NCI-H187 (cell line): Measurements from ENCODE around the gene CA9.

Experiments
- DNase-seq, 2 experiments: peaks; one replicate each; lab custom pipeline; 2025; lab: John Stamatoyannopoulos, UW

Gene CA9

DNA sequence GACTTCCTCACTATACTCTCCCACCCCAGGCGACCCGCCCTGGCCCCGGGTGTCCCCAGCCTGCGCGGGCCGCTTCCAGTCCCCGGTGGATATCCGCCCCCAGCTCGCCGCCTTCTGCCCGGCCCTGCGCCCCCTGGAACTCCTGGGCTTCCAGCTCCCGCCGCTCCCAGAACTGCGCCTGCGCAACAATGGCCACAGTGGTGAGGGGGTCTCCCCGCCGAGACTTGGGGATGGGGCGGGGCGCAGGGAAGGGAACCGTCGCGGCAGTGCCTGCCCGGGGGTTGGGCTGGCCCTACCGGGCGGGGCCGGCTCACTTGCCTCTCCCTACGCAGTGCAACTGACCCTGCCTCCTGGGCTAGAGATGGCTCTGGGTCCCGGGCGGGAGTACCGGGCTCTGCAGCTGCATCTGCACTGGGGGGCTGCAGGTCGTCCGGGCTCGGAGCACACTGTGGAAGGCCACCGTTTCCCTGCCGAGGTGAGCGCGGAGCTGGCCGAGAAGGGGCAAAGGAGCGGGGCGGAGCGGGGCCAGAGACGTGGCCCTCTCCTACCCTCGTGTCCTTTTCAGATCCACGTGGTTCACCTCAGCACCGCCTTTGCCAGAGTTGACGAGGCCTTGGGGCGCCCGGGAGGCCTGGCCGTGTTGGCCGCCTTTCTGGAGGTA, 2.1 kb downstream of the CA9 start:
- no peak for DNase-seq

DNA sequence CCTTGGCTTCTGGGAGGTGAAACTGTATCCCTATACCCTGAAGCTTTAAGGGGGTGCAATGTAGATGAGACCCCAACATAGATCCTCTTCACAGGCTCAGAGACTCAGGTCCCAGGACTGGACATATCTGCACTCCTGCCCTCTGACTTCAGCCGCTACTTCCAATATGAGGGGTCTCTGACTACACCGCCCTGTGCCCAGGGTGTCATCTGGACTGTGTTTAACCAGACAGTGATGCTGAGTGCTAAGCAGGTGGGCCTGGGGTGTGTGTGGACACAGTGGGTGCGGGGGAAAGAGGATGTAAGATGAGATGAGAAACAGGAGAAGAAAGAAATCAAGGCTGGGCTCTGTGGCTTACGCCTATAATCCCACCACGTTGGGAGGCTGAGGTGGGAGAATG, 5.4 kb downstream of the CA9 start:
- no peak for DNase-seq

DNA sequence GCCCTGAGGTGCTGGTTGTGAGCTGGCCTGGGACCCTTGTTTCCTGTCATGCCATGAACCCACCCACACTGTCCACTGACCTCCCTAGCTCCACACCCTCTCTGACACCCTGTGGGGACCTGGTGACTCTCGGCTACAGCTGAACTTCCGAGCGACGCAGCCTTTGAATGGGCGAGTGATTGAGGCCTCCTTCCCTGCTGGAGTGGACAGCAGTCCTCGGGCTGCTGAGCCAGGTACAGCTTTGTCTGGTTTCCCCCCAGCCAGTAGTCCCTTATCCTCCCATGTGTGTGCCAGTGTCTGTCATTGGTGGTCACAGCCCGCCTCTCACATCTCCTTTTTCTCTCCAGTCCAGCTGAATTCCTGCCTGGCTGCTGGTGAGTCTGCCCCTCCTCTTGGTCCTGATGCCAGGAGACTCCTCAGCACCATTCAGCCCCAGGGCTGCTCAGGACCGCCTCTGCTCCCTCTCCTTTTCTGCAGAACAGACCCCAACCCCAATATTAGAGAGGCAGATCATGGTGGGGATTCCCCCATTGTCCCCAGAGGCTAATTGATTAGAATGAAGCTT, 6.1 kb downstream of the CA9 start:
- no peak for DNase-seq

DNA sequence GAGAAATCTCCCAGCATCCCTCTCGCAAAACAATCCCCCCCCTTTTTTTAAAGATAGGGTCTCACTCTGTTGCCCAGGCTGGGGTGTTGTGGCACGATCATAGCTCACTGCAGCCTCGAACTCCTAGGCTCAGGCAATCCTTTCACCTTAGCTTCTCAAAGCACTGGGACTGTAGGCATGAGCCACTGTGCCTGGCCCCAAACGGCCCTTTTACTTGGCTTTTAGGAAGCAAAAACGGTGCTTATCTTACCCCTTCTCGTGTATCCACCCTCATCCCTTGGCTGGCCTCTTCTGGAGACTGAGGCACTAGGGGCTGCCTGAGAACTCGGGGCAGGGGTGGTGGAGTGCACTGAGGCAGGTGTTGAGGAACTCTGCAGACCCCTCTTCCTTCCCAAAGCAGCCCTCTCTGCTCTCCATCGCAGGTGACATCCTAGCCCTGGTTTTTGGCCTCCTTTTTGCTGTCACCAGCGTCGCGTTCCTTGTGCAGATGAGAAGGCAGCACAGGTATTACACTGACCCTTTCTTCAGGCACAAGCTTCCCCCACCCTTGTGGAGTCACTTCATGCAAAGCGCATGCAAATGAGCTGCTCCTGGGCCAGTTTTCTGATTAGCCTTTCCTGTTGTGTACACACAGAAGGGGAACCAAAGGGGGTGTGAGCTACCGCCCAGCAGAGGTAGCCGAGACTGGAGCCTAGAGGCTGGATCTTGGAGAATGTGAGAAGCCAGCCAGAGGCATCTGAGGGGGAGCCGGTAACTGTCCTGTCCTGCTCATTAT, 6.8 kb downstream of the CA9 start:
- DNase-seq = no peak

DNA sequence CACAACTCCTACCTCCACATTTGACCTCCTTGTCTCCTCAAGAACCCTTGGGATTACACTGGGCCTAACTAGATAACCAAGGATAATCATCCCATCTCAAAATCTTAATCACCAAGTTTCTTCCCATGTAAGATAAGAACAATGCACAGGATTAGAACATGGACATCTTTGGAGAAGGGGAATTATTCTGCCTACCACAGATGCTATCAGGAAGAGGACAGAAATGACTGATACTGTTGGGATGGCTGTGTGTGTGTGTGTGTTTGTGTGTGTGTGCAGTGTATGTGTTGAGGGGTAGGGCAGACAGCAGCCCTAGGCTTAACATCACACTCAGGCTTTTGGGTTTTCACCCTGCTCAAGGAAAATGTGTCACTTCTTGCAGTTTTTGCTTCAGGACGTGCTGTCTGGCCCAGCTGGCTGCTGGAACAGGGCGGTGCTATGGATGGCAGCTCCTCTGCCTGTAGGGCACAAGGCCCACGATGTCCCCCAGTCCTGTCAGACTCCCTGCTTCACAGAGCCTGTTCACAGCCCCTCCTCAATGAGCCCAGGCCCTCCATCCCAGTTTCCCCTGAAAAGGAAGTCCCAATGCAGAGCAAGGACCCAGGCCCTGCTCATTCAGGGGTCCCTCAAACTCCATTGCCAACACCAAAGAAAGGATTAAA, 7.7 kb downstream of the CA9 start:
- DNase-seq = no peak

DNA sequence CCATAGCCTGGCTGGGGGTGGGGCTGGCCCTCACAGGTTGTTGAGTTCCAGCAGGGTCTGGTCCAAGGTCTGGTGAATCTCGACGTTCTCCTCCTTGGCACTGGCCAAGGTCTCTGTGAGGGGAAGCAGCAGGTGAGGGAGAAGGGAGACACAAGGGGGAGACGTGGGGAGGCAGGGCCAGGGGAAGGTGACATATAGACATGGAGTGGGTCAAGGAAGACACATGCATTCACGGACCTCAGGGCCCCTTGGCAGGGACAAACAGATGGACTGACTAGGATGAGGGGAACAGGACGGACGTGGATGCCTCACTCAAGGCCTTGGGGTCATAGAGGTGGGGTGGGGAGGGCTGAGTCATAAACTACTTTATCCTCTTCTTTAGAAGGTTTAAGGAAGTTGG, 8.3 kb downstream of the CA9 start:
- DNase-seq = no peak

DNA sequence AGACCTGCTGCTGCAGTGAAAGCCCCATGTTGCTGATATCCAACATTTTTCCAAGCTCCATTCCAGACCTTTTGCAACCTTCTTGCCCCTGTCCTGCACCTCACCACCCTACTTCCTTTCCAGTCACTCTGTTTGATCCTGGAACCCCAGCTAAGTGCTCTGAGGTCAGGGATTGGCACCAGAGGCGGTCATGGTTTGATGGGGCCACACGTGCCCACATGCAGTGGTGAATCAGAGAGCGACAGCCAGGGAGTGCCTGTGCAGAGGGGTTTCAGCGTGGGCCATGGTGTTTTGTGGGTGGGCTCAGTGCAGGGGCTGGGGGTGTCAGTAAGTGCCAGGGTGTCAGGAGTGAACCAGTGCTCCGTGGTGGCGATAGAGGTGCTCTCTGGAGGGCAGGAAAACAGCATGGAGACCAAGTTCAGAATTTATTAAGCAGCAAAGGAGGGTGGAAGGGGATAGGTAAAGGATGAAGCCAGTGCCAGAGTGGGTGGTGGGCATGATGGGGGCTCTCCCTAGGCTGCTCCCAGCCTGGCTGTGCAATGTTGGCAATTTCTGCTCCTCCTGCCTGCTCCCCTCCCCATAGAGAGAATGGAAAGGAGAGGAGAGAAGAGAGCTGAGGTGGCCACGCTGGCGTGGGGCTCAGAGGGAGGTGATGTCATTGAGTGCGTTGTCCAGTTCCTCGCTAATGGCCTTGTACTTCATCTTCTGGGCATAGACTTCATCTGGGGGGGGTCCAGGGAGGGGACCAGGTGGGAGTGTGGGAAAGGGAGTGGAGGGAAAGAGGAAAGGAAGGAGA, 9.0 kb downstream of the CA9 start:
- no peak for DNase-seq

DNA sequence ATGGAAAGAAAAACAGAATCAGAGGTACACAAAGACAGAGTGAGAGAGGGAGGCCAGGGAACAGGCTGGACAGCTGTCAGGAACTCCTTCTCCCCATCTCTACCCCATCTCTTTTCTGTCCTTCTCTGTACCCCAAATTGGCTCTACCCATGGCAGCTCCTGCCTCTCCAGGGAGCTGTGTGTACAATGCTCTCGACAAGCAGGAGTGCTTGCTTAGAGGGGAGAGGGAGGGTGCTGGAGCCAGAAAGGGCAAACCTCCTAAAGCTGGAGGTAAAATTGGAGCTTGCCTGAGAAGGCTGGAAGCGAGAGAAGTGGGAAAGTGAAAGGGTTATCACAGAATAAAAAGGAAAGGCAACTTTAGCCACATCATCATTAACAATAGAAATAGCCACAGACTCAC, 9.6 kb downstream of the CA9 start:
- DNase-seq = no peak

DNA sequence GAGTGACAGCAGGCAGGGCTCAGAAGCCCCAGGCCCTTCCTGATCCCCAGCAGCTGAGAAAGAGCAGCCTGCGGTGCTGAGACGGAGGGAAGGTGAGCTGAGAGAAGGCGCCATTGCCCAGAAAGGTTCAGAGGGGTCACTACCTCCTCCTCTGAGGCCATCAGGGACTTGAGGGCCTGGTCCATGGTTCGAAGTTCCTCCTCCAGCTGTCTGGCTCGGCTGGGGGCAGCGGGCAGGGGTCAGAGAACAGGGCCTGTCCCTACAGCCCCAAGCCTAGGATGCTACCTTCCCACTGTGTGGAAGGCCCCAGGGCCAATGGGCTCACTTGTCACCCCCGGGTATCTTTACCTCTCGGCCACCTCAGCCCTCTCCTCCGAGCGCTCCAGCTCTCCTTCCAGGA, 11.2 kb downstream of the CA9 start:
- DNase-seq = no peak

DNA sequence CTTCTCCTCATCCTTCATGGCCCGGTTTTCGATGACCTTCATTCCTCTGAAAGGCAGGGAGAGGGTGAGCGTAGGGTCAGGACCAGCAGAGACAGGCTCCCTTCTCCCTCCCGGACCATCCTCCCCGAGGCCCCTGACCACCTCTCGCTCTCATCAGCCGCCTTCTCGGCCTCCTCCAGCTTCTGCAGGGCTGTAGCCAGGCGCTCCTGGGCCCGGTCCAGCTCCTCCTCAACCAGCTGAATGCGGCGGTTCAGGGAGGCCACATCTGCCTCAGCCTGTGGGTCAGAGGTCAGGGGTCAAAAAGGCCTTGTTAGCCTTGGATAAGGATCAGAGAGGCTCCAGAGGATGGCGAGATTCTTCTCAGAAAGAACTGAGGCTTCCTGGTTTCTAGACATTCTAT, 11.8 kb downstream of the CA9 start:
- DNase-seq = no peak

DNA sequence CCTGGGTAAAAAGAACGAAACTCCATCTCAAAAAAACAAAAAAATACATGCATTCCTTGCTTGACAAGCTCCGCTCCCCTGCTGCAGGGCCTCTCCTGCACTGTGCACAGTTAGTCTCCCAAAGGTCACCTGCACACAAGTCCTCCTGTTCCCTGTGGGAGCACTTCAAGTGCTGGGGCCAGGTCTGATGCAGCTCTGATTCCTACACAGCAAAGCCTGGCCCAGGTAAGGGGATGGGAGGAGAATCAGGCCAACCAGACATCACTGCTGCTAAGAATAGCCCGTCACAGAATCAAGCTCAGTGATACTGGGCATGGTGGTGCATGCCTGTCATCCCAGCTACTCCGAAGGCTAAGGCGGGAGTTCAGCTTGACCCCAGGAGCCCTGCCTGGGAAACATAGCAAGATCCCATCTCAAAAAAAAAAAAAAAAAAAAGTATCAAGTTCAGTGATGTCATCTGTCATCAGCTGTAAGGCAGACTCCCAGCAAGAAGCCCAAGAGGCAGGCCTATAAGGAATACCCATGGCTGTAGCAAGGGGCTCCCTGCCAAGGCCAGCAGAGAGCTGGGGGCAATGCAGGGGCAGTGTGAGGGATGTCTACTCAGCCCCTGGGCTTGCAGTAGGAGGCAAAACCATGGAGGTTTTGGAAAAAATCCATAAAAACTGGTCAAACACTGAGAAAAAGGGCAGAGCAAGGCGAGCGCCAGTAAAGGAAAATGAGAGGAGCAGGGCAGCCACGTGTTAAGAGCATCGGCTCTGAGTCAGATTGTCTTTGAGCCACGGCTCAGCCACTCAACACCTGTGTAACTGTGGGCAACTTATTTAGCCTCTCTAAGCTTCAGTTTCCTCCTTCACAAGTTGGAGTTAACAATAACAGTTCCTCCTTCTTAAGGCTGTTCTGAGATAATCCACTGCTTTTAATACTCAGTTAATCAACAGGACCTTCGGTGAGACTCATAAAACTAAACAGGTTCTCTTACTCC, 12.8 kb downstream of the CA9 start:
- no peak for DNase-seq

DNA sequence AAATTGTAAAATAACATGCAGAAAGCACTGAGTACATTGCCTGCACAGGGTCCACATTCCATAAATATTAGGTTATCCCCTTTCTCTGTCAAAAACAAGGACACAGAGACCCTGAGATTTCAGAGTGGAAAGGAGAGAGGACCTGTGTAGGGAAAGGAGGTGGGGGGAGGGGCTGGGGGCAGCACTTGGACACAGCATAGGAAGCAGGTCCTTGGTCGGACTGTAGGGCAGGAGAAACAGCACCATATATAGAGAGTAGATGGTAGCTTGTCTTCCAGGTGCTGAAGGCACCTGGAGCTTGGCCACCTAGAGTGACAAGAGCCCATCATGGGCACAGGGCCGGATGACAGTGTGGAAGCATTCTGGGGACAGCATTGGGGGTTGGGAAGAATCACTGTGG, 13.6 kb downstream of the CA9 start:
- no peak for DNase-seq

DNA sequence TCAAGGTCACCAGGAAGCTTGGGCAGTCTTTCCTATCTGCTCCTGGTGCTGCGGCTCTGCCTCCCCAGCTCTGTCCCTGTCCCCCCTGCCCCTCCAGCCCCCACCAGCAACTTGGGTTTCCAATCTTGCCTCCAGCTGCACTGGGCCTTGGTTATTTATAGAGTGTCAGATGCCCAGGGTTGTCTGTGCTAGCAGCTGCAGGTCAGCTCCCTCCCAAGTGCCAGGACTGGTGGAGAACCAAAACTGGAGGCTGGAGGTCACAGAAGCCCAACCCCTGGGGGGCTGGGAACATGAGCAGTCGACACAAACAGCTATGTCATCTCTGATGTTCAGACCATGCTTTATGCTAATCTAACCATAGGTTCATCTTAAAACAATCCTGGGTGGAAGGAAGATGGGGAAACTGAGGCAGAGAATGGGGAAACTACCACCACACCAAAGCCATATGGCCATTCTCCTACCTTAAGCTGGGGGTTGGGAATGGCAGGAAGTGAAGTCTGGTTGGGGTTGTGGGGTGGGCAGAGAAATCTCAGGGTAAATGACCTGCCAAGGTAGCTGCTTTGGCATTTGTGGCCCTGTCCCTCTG, 14.3 kb downstream of the CA9 start:
- DNase-seq = no peak

DNA sequence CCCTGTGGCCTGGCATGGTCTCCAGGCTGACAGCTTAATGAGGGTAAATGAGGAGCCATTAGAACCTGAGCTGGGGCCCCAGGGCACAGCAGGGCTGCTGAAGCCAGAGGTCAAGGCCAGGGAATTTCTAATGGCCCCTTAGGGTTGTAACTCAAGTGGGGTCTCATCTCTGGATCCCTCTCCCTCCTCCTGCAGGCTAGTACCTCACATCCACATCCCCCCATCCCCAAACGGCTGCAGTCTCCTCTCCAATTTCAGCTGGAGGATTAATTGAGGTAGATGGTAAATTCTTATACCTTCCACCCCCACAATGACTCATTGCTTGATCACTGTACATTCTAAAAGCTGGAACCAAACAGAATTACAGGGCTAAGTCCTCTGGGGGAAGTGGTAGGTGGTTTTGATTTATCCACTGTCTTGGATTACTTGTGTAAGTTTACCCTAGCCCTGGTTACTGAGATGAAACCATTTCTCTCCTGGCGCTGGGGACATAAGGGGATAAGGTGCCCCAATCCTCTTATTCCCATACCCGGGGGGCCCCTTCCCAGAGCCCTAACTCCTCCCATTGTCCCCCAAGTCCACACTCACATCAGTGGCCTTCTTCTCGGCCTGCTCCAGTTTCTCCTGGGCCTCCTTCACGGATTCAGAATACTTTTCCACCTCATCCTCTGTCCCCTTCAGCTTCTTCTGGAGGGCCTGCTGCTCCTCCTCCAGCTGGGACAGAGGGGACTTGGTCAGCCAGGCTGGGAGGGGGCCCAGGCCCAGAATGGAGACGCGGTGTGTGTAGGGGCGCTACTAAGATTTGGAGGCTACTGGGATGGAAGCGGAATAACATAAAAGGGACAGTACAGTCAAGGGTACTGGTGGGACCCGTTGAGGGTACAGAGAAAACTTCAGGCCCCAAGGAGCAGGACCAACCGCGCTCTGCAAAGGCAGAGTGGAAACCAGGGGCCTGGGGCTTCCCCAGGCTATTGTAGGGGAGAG, 15.1 kb downstream of the CA9 start:
- DNase-seq = no peak

DNA sequence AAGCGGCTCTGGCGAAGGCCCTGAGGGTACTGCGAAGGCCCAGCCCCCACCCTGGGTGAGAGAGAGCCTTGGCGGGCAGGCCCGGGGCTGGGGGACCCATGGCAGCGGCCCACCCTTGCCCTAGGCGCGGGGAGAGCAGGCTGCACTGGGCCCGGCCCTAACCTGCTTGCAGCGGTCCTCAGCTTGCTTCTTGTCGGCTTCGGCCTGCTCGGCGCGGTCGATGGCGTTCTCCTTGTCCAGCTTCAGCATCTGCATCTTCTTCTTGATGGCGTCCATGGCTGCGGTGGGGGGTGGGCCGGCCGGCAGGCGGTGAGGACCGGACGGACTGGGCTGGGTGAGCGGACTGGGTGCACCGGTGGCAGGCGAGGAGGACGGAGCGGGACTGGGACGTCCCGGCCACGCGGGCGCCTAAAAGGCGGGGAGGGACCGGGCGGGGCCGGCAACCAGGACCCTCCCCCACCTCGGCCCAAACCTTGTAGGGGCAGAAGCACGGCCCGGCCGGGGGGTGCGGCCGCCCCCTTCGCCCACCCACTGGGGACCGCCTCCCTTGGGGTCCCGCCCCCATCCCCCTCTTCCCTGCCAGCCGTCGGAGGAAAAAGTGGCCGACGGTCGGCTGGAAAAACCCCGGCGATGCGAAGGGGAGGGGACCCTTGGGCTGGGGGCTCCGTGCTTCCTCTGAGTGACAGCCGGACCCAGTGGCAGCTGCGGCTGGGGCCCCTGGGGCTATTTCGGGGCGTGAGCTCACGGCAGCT, 16.0 kb downstream of the CA9 start, which contains the start of gene TPM2:
TPM2 (minus strand) TSS at position 384 of the 752 bp plus-strand sequence; CDS start at position 276, 108 bp downstream.
- DNase-seq = no peak

DNA sequence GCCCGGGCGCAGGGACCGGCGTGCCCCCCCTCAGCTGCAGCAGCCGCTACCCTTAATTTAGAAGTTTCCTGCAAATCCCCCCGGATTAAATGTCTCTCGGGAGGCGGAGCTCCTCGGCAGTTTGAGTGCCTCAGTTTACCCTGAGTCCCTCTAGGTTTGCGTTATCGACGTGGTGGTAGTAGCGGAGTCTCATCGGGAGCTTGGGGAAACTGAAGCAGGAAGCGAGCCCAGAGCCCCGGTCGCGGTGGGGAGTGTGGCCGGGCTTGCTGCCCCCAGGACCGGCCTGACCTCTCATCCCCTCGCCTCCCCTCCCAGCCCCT, 16.5 kb downstream of the CA9 start:
- no peak for DNase-seq

DNA sequence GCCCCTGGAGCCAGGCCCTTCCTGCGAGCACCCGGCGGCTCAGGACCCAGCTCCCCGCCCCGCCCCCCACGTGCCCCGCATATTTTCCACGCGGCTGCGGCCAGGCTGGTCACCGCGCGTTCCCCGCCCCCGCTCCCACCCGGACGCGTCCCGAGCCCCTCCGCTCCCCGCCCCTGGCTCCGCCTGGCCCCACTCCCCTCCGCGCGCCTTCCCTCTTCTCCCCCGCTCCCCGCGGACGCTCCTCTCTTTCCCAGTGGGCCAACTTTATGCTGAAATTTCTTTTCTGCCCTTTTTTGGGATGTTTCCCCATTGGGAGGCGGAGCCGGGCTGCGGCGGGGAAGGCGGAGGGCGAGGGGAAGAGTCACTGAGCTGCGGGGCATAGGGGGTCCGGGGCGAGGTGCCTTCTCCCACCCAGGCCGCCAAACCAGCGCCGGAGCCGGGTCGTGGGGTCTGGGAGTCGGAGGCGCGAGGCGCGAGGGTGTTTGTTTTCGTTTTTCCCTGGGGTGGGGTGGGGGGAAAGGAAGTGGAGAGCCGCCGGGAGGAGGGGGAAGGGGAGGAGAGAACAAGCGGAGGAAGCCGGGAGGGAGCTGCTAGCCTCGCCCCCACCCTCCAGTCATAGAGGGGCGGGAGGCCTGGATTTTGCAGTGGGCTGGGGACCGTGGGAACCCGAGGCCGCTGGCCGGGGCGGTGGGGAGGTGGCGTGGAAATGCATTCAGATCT, 17.0 kb downstream of the CA9 start:
- no peak for DNase-seq

DNA sequence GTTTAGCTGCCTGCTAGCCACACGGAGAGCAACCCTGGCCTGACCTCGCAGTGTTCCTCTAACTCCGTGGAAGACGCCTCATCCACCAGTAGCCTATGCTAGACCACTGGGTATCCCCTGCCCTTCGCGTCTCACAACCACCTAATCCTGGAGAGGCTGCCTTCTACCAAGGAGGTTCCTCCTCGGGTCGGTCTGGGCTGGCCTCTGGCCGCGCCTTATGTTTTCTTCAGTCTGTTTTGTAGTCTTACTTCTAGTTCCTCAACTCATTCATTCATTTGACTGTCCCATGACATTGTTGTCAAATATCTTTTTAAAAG, 17.6 kb downstream of the CA9 start:
- no peak for DNase-seq
